Panc1 (cell line): ENCODE results near the gene TEX264.

Experiments used
- POLR2AphosphoS5 ChIP-seq: IDR thresholded peaks from 2 replicates; pipeline ENCODE4 v1.6.1; 2012; ENCODE audit warnings: mild to moderate bottlenecking, low read depth, low read length, moderate library complexity
- SIN3A ChIP-seq: IDR thresholded peaks from 2 replicates; pipeline ENCODE4 v1.6.1; 2012; ENCODE audit warnings: low read depth, mild to moderate bottlenecking, low read length, moderate library complexity, borderline replicate concordance; ENCODE audit not compliant: insufficient read depth
- TCF7L2 ChIP-seq: IDR thresholded peaks from 2 replicates; pipeline ENCODE4 v1.6.1; 2011; ENCODE audit warnings: mild to moderate bottlenecking, low read depth, low read length, inconsistent platforms
- TF ChIP-seq, protein P1 (sequence below): fragments of 450-650 bp; IDR thresholded peaks from 2 replicates; pipeline ENCODE4 v1.5.1; 2017; ENCODE audit warnings: mild to moderate bottlenecking
- TF ChIP-seq, protein P2 (sequence below), 2 experiments: IDR thresholded peaks; 2 replicates each; pipeline ENCODE4 v1.6.1; 2011 to 2012; ENCODE audit warnings: low read depth in 2 of 2, control low read depth in 1 of 2, low read length in 1 of 2, mild to moderate bottlenecking in 1 of 2, moderate library complexity in 1 of 2; ENCODE audit not compliant: insufficient read depth in 1 of 2

DNA sequence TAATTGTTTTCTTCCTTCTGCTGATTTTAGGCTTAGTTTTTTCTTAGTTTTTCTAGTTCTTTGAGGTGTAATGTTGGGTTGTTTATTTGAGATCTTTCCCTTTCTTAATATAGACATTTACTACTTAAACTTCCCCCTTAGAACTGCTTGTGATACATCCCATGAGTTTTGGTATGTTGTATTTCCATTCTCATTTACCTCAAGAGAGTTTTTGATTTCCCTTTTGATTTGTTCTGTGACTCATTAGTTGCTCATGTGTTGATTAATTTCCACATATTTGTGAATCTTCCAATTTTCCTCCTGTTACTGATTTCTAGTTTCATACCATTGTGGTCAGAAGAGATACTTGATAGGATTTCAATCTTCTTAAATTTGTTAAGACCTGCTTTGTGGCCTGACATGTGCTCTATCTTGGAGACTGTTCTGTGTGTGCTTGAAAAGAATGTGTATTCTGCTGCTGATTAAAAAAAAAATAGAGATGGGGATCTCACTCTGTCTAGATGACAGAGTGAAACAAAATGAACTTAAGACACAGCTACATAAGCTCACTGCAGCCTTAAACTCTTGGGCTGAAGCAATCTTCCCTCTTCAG, 58.1 kb downstream of the TEX264 start:
- TF ChIP-seq, protein P1, sequence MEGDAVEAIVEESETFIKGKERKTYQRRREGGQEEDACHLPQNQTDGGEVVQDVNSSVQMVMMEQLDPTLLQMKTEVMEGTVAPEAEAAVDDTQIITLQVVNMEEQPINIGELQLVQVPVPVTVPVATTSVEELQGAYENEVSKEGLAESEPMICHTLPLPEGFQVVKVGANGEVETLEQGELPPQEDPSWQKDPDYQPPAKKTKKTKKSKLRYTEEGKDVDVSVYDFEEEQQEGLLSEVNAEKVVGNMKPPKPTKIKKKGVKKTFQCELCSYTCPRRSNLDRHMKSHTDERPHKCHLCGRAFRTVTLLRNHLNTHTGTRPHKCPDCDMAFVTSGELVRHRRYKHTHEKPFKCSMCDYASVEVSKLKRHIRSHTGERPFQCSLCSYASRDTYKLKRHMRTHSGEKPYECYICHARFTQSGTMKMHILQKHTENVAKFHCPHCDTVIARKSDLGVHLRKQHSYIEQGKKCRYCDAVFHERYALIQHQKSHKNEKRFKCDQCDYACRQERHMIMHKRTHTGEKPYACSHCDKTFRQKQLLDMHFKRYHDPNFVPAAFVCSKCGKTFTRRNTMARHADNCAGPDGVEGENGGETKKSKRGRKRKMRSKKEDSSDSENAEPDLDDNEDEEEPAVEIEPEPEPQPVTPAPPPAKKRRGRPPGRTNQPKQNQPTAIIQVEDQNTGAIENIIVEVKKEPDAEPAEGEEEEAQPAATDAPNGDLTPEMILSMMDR = no peak
- TF ChIP-seq, protein P2, sequence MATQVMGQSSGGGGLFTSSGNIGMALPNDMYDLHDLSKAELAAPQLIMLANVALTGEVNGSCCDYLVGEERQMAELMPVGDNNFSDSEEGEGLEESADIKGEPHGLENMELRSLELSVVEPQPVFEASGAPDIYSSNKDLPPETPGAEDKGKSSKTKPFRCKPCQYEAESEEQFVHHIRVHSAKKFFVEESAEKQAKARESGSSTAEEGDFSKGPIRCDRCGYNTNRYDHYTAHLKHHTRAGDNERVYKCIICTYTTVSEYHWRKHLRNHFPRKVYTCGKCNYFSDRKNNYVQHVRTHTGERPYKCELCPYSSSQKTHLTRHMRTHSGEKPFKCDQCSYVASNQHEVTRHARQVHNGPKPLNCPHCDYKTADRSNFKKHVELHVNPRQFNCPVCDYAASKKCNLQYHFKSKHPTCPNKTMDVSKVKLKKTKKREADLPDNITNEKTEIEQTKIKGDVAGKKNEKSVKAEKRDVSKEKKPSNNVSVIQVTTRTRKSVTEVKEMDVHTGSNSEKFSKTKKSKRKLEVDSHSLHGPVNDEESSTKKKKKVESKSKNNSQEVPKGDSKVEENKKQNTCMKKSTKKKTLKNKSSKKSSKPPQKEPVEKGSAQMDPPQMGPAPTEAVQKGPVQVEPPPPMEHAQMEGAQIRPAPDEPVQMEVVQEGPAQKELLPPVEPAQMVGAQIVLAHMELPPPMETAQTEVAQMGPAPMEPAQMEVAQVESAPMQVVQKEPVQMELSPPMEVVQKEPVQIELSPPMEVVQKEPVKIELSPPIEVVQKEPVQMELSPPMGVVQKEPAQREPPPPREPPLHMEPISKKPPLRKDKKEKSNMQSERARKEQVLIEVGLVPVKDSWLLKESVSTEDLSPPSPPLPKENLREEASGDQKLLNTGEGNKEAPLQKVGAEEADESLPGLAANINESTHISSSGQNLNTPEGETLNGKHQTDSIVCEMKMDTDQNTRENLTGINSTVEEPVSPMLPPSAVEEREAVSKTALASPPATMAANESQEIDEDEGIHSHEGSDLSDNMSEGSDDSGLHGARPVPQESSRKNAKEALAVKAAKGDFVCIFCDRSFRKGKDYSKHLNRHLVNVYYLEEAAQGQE (IDR thresholded peaks at IDR 0.05; ENCODE audit: insufficient read depth in 1 of 2, low read depth in 2 of 2, low read length in 1 of 2) = no peak
- TF ChIP-seq POLR2AphosphoS5 (no peak), TCF7L2 (no peak), SIN3A (no peak)
